Measurements from ENCODE around the gene RNASE13.

RNASE13 gene

DNA sequence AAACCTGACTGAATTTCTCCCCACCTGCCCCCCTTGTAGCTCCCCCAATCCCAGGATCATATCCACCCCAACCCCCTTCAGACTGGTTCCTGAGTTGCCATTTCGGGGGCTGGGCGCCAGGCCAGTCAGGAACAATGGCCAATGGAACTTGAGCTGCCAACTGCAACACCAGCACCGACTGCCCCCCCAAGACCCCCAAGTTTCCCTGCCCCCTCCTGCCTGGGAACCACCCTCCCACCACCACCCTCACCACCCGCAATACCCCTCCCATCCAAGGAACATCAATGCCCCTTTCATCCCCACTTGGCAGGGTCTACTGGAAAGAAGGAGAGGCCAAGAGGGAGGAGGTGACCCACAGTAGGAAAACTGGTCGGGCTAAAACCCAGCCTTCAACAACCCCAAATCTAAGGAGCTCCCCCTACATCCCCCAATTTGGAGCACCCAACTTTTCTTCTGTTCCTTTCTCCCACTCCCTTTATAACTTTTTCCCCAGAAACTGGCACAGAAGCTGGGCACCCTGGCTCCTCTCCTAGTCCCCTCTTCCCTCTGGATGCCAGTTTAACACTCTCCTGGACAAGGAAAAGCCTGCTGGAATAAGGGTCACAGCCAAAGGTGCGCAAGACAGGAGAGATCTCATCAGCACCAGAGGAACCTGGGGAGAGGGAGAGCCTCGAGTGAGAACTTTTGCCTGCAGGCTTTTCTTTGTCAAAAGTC is 8.2 kb downstream of the RNASE13 start:
- no peak for TF ChIP-seq TAF1 (IDR thresholded peaks at IDR 0.05; ENCODE audit: borderline replicate concordance, insufficient read depth, low read length)
- TF ChIP-seq FOXP2 (optimal IDR thresholded peaks at IDR 0.05; ENCODE audit: borderline replicate concordance, extremely low read depth, extremely low read length, insufficient read depth), result no peak
- no peak for TF ChIP-seq POLR2AphosphoS5 (IDR thresholded peaks at IDR 0.05; ENCODE audit: low read depth, low read length)
- TF ChIP-seq SIN3A (IDR thresholded peaks at IDR 0.05; ENCODE audit: borderline replicate concordance, insufficient read depth, low read length), result no peak
- TF ChIP-seq REST (IDR thresholded peaks at IDR 0.05; ENCODE audit: insufficient read depth in 1 of 2, low read depth in 2 of 2, low read length in 2 of 2), result no peak

- TF ChIP-seq FOXP2 (optimal IDR thresholded peaks at IDR 0.05; ENCODE audit: borderline replicate concordance, extremely low read depth, extremely low read length, insufficient read depth) (no peak), SIN3A (IDR thresholded peaks at IDR 0.05; ENCODE audit: borderline replicate concordance, insufficient read depth, low read length) (no peak), TAF1 (IDR thresholded peaks at IDR 0.05; ENCODE audit: borderline replicate concordance, insufficient read depth, low read length) (no peak), POLR2AphosphoS5 (IDR thresholded peaks at IDR 0.05; ENCODE audit: low read depth, low read length) (no peak), REST (IDR thresholded peaks at IDR 0.05; ENCODE audit: insufficient read depth in 1 of 2, low read depth in 2 of 2, low read length in 2 of 2) (no peak)
These were observed 9.0 kb downstream of the RNASE13 start for GRCh38 chr14:21025371-21026273.

DNA sequence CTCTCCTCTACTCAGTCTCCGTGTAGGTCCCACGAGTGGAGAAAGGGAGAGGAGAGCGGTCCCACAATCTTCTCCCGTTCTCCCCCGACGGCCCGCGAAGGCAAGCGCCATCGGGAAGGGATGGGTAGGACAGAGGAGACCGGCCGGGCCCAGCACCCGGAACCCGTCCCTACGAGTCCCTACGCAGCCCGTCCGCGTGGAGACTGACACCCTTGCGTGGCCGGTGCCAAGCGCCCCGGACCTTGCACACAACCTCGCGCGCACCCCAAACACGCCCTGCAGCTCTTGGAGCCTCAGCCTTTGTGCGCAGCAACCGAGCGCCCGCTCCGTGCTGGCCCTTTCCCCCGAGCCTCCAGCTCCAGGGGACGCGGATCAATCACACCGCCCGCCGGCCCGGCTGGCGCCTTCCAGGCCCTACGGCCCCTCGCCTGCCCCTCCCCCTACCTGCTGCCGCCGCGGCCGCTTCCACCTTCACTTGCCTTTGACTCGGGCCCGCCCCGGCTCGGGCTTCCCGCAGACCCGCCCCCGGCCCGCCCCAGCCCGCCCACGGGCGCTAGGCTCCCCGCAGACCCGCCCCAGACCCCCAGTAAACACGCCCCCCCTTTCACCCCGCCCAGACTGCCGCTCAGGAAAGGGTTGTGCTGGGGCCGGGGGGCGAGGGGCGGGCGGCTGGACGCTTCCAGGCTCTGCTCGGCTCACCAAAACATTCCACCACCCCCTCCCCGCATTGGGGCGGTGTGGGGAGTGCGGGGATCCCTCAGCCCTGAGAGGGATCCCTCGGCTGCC is 9.8 kb downstream of the RNASE13 start, which contains the start of gene NDRG2:
Gene NDRG2, minus strand, starts transcription at position 477 of the 786 bp plus-strand sequence. CDS start 1,746 bp downstream, outside the sequence.
- TF ChIP-seq POLR2AphosphoS5 (IDR thresholded peaks at IDR 0.05; ENCODE audit: low read depth, low read length), result no peak
- no peak for TF ChIP-seq TAF1 (IDR thresholded peaks at IDR 0.05; ENCODE audit: borderline replicate concordance, insufficient read depth, low read length)
- TF ChIP-seq FOXP2 (optimal IDR thresholded peaks at IDR 0.05; ENCODE audit: borderline replicate concordance, extremely low read depth, extremely low read length, insufficient read depth), result no peak
- no peak for TF ChIP-seq SIN3A (IDR thresholded peaks at IDR 0.05; ENCODE audit: borderline replicate concordance, insufficient read depth, low read length)
- TF ChIP-seq REST (IDR thresholded peaks at IDR 0.05; ENCODE audit: insufficient read depth in 1 of 2, low read depth in 2 of 2, low read length in 2 of 2), result no peak

- TF ChIP-seq TAF1 (IDR thresholded peaks at IDR 0.05; ENCODE audit: borderline replicate concordance, insufficient read depth, low read length), result no peak
- no peak for TF ChIP-seq FOXP2 (optimal IDR thresholded peaks at IDR 0.05; ENCODE audit: borderline replicate concordance, extremely low read depth, extremely low read length, insufficient read depth)
- no peak for TF ChIP-seq SIN3A (IDR thresholded peaks at IDR 0.05; ENCODE audit: borderline replicate concordance, insufficient read depth, low read length)
- no peak for TF ChIP-seq REST (IDR thresholded peaks at IDR 0.05; ENCODE audit: insufficient read depth in 1 of 2, low read depth in 2 of 2, low read length in 2 of 2)
- TF ChIP-seq POLR2AphosphoS5 (IDR thresholded peaks at IDR 0.05; ENCODE audit: low read depth, low read length), result no peak
These were observed 10.6 kb downstream of the RNASE13 start for GRCh38 chr14:21023817-21024584.

Data from PFSK-1 (cell line).